Bronchial epithelial cell (primary cell): ENCODE measurements around the gene LRTM2. TPM values are rescaled to one million over a fixed set of nuclear protein-coding genes. Genes with fewer than 3 reads are reported as not detected.

Source experiments
- DNase-seq: peaks from one replicate; pipeline ENCODE4 v3.0.0-alpha.2; 2010; ENCODE audit warnings: low read depth
- FAIRE-seq: peaks from 2 replicates; lab custom pipeline; 2011; peaks lifted over from hg19 to GRCh38; lab: Jason Lieb, UNC
- H3K27me3 ChIP-seq: 2 replicates; pipeline ENCODE4 v1.5.1; 2011; ENCODE audit warnings: low read length; ENCODE audit not compliant: control insufficient read depth, insufficient read depth
- H3K36me3 ChIP-seq: 2 replicates; pipeline ENCODE4 v1.5.1; 2011; ENCODE audit warnings: low read length; ENCODE audit not compliant: control insufficient read depth, insufficient read depth
- H3K4me3 ChIP-seq: 2 replicates; pipeline ENCODE4 v1.5.1; 2011; ENCODE audit warnings: mild to moderate bottlenecking, low read depth, low read length, control low read depth
- total RNA-seq: library from RNA; depleted of rRNA; stranded (reverse); fragments of >200 nt; gene quantifications from 2 replicates; pipeline ENCODE4 v1.2.1, GENCODE V29; 2014
- TF ChIP-seq, protein P1 (sequence below): IDR thresholded peaks from 2 replicates; pipeline ENCODE4 v1.5.1; 2011; ENCODE audit warnings: mild to moderate bottlenecking, moderate library complexity, low read length, control low read depth, inconsistent platforms; ENCODE audit not compliant: insufficient read depth, severe bottlenecking

Gene LRTM2
- total RNA-seq, 1 donor from 2014 or later: not detected

DNA sequence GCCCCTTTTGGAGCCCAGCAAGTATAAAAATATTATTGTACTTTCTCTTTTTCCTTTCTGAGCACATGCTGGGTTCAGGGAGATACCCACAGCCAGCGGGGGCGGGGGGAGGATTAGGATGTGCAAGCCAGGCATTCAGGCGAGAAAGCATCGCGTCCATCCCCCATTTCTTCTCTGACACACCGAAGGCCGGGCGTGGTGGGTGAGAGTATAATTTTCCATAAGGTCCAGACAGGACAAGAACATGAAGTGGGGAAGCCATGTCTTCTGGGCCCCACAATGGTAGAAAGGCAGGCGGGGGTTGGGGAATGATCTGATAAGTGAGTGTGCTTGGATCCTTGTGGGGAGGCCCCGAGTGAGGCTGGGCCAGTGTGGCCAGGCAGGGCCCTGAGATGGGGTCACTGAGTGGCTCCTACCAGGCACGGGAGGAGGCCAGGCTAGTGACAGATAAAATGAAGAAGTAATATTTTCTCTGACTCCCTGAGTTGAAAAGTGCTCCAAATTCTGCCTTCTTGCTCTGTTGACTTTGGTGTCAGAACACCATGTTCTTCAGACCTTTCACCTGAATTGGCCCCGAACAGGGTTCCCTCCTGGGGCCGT, 10.7 kb upstream of the LRTM2 start:
- Histone ChIP-seq H3K36me3 (no peaks in the 10 kb centered on the region), H3K27me3 (no peaks in the 10 kb centered on the region), H3K4me3 (no peak overlapping the region)
- DNase-seq: no peak
- FAIRE-seq: no peak
- TF ChIP-seq, protein P1, sequence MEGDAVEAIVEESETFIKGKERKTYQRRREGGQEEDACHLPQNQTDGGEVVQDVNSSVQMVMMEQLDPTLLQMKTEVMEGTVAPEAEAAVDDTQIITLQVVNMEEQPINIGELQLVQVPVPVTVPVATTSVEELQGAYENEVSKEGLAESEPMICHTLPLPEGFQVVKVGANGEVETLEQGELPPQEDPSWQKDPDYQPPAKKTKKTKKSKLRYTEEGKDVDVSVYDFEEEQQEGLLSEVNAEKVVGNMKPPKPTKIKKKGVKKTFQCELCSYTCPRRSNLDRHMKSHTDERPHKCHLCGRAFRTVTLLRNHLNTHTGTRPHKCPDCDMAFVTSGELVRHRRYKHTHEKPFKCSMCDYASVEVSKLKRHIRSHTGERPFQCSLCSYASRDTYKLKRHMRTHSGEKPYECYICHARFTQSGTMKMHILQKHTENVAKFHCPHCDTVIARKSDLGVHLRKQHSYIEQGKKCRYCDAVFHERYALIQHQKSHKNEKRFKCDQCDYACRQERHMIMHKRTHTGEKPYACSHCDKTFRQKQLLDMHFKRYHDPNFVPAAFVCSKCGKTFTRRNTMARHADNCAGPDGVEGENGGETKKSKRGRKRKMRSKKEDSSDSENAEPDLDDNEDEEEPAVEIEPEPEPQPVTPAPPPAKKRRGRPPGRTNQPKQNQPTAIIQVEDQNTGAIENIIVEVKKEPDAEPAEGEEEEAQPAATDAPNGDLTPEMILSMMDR: no peak

DNA sequence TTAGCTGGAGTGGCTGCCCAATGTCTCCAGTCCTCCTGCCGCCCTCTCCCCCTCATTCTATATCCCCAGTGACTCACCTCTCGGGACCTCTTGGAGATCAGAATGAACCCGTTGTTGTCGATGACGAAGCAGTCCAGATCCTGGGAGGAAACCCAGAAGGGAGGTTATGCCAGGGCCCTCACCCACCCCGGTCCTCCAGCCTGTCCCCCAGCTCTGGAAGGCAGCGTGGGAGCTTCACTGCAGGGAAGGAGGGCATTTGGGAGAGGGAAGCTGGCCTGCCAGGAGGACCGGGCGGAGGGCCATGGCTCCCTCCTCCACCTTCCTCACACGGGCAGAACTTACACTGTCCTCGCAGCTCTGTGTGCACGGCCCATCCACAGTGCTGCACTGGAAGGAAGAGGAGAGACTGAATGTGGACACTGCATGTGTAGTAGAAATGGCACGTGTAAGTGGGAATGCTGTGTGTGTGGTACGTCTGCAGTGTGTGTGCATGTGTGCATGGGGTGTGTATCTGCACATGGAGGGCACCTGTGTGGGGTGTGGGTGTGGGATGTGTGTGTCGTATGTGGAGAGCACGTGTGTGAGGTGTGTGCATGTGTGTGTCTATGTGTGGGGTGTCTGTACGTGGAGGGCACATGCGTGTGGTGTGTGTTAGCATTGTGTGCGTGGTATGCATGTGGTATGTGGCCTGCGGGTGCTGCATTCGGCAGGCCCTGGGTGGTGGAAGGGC, 10.0 kb upstream of the LRTM2 start:
- DNase-seq: no peak
- TF ChIP-seq, protein P1: no peak
- H3K36me3 ChIP-seq: no peaks in the 10 kb centered on the region
- no peak for FAIRE-seq
- no peaks in the 10 kb centered on the region for H3K27me3 ChIP-seq
- no peak overlapping the region for H3K4me3 ChIP-seq

DNA sequence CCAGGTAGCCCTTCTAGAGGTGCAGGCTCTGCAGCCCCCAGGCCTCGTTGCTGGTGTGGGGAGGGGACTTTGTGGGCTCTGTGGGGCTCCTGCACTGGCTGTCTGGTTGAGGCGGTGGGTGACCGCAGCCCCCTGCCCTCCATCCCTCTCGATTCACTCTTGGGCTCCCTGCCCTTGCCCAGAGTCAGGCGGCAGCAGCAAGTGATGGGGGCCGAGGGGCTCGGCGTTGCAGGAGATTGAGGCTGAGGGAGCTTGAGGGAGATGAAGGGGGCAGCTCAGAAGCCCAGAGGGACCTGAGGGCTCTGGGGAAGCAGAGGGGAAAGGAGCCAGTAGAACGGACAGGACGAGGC, 9.5 kb upstream of the LRTM2 start:
- no peak for FAIRE-seq
- Histone ChIP-seq H3K27me3 (no peaks in the 10 kb centered on the region), H3K36me3 (no peaks in the 10 kb centered on the region), H3K4me3 (no peak overlapping the region)
- DNase-seq: no peak
- TF ChIP-seq, protein P1: no peak

DNA sequence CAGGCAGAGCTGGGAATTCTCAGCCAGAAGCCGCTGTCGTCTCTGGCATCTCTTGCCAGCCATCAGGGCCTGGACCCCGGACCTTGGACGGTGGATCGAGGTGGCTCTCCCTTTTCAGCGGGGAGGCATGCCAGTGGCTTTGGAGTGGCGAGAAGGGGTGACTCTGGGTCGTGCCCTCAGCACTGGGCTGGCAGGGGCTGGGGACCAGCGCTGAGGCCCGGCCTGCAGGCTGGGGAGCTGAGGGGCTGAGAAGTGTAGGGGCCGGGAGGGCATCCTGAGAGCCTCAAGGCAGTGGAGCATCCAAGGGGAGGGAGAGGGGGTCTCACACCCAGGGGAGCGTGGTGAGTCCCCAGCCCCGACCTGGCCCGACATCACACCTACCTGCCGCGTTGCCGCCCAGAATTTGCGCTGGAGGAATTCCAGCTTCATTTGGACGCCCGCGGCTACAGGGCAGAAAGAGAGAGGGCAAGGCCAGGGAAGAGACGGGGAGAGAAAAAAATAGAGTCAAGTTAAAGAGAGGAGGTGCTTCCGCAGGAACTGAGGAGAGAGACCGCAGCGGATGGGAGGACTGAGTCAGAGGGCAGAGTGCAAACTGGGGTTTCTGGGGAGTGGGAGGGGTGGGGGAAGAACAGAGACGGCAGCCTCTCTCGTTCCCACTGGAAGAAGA, 9.0 kb upstream of the LRTM2 start:
- TF ChIP-seq, protein P1: no peak
- no peak for DNase-seq
- FAIRE-seq: no peak
- Histone ChIP-seq H3K27me3 (no peaks in the 10 kb centered on the region), H3K36me3 (no peaks in the 10 kb centered on the region), H3K4me3 (no peak overlapping the region)

DNA sequence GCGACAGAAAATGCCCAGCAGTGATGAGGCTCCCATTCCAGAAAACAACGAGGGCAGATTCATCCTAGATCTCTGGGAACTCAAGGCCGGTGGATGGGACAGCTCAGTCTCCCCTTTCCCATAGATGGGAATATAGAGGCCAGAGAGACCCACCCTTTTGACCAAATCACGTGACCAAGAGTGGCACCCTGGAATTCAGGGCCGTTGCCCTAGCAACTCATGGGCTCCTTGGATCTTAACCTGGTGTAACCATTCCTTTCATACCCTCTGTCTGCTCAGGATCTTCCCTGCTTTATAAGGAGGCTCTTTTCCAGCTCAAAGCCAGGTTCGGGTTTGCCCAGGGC, 8.4 kb upstream of the LRTM2 start:
- Histone ChIP-seq H3K4me3 (no peak overlapping the region), H3K36me3 (no peaks in the 10 kb centered on the region), H3K27me3 (no peaks in the 10 kb centered on the region)
- DNase-seq (no peak), FAIRE-seq (peak; percentile 47)
- TF ChIP-seq, protein P1: no peak
